DMS114 treated with DMSO at 0.1 percent for 48 hours (cell line): ENCODE measurements around the gene RAMP3.

Experiments used
- DNase-seq: peaks from one replicate; lab custom pipeline; 2025; ENCODE audit not compliant: unreplicated experiment; lab: John Stamatoyannopoulos, UW

Gene RAMP3

DNA sequence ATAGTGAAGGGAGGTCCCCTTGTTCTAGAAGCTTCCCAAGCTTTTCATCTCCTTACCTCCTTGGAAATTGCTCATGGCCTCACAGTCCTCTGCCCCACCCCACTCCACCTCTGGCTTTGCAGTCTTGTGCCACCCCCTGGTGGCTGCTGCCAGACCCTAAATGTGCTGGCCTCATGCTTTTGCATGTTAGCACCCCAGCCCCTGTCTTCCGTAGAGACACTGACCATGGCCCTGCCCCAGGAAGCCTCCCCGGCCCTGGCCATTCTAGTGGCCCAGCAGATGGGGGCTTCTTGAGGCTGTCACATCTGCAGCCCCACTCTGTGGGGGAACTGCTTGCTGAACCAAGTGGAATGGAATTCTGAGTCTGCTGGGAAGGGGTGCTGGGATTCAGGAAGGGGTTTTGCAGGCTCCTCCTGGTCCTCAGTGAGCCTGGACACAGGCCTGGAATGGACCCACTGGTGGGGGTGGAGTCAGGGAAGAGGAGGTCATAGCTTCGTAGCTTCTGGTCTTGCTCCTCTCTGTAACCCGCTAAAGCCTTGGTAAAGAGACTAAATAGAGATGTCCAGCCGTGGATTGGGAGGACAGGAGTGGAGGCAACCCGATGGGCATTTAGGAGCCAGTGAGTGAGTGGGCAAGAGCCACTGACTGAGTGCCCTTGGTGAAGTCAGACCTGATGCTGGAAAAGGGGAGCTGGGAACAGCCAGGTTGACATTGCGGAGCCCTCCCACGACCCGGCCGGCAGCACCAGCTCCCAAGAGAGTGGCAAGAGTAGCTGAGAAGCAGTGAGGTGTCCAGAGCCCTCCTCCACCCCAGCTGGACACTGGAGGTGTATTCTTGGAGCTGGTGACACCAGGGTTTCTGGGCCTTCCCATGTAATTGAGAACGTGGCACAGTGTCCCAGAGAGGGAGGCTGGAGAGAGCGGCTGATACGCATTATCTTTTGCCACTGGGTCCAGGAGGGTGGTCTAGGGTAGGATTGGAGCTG is 20.9 kb downstream of the RAMP3 start:
- DNase-seq, result no peak

DNA sequence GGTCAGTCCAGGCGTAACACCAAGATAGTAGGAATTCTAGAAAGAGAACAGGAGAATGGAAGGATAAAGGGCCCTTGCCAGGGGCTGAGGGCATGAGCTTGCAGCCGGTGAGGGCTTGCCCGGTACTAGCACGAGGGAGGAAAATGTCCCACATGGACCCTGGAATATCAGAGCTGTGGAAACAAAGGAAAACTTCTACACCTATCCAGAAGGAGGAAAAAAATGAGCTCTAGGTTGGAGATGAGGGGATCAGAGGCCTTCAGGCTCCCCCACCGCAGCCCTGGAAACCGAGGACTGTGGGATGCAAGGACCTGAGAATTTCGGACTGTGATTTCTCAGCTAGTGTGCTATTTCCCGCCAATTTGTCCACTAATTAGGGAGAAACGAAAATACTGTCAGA is 22.1 kb downstream of the RAMP3 start:
- DNase-seq, result no peak

DNA sequence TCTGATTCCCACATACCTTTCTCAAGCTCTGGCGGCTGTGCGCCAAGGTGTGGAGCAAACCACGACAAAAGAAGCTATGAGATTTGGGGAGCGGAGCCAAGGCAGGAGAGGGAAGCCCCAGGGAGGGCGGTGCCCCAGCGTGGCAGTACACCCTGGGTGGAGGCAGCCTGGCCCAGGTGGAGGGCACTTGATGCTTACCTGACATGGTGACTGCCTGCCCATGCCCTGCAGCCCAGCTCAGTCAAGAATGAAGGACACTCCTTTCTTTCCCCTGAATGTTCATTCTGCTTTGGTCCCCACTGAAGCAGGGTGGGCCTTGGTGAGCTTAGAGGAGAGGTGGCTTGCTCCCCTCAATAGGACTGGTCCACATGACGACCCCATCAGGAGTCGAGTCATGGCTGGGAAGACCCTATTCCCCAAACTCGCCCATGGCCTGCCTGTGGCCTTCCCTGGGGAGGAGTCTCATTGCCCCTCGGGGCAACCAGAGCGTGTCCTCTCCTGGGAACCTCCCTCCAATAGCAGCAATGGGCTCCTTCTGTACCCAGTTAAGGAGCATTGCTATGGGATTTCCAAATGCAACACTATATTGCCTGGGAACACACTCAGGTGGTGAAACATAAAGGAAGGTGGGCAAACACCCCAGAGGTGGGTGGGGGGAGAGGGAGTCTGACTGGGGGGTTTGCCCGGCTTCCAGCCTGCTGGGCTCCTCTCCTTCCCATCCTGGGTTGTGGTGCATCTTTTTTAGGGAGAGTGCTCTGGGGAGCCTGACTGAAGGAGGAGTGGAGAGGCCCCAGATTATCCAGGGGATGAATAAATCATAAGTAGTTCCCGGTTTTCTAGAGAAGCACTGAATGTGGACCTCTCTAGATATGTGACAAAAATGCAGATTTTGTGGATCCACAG is 22.7 kb downstream of the RAMP3 start:
- DNase-seq, result no peak

DNA sequence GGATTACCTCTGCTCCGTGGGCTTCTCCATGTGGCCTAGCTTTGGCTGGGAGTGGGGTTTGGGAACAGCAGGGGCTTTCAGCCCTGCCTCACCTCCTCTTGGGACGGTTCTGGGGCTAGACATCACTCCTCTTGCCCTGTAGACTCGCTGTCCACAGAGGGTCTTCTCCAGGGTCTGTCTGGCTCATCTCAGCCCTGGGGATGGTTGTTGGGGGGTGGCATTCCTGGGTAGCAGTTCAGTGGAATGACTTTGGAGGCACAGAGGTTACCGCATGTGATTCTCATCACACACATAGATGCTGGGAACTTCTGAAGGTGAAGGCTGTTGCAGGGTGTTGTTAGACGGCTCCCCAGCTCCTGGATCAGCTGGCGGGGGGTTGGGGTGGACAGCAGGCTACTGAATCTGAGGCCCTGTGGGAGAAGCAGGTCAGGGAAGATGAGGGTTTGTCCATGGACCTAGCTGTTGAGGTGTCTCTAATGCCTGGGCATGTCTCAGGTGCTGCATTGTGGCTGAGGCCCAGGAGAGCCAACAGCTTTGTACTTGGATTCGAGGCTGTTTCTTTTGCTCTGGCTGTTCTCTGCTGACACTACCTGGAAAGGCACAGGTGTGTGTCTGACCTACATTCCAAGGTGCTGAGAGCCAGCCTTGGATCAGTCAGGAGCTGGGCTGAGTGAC is 23.8 kb downstream of the RAMP3 start:
- no peak for DNase-seq

DNA sequence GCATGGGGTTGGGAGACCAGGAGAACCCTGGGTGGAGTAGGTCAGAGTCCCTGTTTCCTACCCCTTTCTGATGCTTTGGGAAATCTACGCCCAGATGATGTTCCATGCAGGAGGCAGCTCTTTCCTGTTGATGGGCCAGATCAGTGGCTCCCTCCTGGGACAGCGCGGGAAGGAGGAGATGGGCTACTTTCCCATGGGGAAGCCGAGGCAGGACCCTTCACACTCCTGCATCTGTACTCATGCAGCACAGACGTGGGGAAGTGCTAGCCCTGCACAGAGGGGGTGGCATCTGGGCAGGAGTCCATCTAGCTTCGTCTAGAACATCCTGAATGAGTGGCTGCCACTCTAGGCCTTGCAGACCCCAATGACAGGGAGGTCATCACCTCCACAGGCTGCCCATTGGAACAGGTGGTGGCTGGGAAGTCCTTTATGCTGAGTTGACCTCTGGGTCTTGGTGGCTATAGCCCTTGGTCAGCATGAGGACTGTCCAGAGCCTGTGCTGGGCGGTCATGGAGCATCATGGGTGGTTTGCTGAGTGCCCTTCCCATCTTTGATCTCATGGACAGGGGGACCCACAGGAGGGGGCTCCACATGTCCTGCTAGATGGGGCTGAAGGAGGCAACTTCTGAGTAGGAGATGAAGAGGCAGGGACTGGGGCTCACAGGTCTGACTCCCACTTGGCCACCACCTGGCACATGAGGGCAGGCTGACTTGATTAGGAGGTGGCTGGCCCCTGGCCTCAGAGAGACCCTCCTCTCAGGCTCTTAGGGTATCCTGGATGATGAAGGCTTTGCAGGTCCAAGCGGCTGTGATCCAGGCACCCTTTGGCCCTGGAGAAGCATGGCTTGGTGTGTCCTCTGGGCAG is 24.6 kb downstream of the RAMP3 start:
- DNase-seq, result no peak

DNA sequence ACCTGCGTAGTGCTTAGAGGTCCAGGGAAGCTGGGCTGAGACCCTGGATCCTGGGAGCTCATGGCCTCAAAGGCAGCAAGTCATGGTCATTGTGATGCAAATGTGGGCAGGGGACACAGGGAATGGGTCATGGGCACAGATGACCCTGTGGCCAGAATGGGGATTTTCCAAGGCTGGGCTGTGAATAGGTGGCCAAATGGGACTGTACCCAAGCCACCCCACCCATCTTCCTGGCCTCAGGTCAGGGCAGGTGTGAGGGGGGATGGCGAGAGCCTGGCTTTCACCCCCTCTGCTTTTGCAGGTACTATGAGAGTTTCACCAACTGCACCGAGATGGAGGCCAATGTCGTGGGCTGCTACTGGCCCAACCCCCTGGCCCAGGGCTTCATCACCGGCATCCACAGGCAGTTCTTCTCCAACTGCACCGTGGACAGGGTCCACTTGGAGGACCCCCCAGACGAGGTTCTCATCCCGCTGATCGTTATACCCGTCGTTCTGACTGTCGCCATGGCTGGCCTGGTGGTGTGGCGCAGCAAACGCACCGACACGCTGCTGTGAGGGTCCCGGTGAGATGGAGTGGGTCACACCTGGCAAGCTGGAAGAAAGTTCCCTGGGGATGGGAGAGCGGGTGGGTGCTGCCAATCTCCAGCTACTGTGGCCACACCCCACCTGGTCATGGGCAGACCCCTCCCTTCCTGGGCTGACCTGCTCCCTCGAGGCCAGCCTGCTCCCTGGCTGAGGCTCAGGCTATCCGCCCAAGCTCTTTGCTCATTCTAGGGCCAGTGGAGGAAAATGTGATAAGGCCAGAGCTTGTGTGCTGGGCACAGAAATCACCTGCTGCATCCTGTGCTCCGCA is 25.5 kb downstream of the RAMP3 start:
- DNase-seq, result no peak

DNA sequence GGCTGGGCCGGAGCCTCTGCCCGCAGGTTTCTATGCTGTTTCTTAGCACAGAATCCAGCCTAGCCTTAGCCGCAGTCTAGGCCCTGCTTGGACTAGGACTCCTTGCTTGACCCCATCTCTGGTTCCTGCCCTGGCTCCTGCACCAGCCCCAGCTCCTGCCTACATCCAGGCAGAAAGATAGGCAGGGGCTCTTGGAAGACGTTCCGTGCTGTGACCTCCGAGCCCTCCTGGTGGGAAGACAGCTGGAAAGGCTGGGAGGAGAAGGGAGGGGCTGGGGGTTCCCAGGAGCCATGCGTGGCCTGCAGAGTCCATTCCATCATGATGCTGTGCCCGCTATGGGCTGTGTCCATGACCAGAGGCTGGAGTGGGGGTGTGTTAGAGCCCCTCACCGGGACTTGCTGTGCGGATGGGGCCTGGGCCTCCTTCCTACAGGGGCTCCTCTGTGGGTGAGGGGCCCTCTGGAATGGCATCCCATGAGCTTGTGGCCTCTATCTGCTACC is 26.2 kb downstream of the RAMP3 start:
- DNase-seq, result no peak

DNA sequence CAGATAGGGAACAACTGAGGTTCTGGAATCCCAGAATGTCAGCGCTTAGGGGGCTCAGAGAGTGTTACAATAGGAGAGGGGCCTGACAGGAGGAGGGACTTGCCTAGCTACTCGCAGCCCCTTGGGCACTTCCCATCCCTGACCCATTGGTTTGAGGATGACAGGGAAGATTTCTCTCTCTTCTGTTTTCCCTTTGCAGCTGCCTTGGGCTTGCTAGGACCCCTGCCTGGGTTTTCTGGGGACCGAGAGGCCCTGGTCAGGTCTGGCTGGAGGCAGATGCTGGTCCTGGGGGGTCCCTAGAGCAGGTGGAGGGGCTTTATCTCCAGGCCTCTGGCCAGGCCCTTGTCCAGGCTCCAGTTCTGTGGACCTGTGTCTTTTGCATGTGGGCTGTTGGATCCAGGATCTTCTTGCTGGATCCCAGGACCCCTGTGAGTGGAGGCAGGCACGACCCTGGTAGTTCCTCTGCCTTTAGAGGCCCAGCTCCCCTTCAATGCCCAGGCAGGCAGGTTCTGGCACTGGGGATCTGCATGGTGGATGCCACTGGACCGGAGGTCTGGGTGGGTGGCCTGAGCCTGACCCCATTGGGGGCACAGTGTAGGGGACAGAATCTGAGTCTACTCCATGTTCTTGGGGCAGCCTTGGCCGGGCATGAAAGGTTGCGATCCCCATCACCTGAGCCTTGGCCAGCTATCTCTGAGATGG is 26.9 kb downstream of the RAMP3 start:
- DNase-seq, result no peak

DNA sequence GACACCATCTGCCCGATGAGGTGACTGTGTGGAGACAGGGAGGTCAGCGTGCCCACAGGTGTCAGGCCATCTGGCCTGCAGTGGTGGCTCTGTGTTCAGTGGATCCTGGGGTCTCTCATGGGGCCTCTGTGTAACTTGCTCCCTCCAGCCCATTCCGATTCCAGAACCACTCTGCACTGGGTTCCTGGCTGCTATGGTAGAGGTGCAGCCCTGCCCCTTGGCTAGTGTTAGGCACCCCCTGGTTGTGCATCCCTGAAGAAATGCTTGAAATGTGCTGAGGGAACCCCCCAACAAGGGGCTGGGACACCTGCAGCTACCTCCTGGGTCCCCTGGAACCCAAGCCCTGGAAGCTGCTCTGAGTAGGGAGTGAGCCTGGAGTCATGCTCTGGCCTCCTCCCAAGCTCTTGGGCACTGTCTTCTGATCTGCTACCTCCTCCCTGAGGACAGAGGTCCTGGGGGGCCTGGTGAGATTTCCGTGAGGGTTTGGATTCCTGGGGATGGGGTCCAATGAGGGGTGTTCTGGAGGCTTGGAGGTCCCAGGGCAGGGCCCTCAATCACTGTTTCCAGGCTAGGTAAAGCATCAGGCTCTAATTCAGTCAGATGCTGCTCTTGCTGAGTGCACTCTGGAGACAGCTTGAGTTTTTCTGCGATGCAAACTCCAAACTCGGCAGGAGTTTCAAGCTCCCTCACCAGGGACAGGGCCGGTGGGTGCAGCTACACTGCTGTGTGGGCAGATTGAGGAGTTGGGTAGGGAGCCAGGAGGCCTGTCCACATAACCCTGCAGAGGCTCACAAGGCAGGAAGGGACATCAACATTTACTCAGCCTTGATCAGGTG is 27.7 kb downstream of the RAMP3 start:
- no peak for DNase-seq

DNA sequence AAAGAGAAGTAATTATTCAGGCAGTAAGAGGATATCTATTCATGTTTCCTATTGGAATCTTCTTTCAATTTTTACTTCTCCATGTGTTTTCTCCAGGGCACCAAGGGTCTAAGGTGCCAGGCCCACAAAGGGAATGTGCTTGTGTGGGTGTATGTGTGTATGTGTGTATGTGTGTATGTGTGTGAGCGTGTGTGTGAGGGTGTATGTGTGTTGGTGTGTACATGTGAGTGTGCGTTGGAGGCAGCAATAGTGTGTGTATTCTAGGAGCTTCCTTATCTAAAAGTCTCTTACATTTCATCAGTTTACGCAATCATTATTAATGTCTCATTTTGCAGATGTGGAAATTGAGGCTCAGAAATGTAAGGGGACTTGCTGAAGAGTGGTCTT is 28.3 kb downstream of the RAMP3 start:
- no peak for DNase-seq

DNA sequence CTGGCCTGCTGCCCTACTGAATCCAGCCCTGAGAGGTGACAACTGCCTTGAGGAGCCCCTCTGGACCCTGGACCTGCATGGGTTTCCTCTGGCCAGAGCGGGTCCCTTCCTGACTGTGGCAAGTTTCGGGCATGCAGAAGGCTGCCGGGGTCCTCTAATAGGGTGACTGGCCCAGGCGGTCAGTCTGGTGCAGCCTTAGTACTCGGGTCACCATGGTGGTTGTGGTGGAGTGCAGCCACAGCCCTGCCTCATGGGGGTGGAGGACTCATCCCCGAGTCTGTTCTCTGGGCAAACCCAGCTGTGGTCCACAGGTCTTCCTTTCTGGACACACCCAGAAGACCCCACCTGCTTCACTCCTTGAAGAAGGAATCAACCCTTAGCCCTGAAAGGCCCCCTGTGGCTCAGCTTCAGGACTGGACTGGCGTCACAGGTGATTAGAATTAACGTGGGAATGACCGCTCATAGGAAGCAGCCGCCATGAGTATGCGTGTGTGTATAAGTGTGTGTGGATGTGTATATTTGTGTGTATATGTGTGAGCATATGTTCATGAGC is 28.7 kb downstream of the RAMP3 start:
- no peak for DNase-seq

DNA sequence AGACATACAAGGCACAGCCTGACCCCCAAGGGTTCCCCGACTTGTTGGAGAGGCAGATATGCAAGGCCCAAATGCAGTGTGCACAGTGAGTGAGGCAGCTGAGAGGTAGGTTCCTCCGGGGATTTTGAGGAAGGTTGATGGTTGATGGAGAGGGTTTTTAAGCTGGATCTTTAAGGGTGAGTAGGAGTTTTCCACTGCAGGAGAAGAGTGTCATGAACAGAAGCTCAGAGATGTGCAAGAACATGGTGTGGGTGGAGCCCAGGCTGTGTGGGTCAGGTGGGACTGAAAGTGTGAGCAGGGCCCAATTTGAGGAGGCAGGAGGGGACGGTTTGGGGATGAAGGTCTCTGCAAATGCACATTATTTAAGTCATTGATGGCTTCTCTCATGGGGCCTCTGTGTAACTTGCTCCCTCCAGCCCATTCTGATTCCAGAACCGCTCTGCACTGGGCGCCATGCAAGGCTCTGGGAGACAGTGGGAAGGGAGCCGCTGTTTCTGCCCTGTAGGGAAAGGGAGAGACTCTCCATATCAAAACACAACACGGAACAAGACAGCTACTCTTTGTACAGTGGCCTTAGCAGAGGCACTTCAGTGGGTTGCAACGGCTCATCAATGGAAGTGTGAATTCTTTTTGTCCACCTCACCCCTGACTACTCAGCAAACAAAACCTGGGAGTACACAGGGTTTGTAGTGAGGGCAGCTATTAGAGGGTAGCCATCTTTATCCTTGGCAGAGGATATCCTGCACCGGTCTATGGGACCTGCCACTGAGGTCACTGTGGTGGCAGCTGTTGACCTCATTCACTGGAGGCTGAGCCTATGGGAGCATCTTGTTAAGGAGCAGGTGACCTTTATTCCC is 29.7 kb downstream of the RAMP3 start:
- no peak for DNase-seq

DNA sequence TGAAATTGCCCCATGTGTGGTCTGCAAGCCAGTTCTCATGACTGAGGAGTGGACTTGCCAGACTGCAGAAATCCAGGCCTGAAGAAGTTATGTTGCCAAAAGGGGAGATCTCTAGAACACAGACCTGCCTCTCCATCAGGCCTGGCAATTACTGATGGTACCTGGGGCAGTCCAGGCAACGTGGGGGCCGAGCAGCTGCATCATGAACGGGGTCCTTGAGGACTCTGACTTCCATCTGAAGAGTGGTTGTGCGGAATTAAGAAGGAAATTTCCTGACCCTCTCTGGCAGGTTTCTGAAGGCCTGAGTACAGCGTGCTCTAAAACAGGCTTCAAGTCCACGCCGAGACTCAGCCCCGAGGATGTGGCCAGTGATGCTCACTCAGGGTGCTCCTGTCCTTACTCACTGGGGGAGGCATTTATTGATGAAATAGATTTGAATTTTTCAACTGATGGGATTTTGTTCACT is 30.4 kb downstream of the RAMP3 start:
- no peak for DNase-seq

DNA sequence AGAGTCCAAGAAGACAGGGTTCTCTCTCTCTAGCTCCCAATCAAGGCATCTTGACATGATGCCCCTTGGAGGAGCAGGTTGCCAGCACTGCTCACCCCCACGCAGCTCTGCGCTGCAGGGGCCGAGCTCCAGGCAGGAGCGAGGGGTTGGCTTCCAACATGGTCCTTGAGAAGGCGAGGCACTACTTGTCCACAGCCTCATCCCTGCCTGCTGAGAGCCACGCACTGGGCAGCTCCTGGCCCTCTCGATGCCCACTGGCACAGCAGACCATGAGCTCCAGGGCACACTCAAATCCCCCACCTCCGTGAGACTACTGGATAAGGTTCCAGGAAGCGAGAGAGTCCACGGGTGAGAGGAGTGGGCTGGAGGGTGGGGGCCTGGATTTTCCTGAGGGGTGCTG is 31.1 kb downstream of the RAMP3 start:
- no peak for DNase-seq

DNA sequence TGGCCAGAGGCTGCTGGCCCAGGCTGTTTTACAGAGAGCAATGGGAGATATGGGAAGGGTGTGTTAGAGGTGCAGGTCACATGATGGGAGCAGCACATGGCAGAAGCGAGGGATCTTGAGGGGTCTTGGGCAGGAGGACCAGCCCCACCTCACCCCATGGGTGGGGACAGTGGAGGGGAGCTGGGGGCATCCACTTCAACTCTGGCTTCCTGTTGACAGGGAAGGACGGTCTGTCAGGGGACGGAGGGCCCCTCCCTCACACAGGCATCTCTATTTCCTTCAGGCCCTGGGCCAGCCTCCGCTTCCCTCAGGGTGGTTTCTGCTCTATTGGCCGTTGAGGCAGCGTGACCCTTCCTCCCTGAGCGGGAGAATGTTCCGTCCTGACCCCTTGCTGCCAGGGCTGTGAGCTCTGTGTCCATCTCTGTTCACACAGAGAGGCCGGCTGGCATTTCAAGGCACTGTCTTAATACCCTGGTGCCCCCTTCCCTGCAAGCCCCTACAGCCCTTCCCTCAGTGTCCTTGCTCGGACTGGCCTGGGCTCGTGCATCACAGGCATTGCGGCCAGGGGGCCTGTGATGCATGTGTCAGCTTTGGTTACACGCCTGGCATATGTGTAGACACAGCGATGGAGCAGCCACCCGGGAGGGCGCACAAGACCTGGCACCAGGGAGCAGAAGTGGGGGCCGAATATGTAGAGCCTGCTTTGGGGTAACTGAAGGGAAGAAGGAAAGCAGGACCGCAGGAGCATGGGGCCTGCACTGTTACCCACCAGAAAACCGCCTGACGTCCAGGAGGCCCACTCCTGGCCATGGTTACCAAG is 31.8 kb downstream of the RAMP3 start:
- no peak for DNase-seq
